ENCODE data around the gene KIAA1958.

KIAA1958 gene

GRCh38 chr9:112696461-112696860, 209.8 kb downstream of the KIAA1958 start:
- Histone ChIP-seq H3K9ac (ENCODE audit: low read depth, low read length) (no peak overlapping the region), H3K36me3 (ENCODE audit: control insufficient read depth, insufficient read depth, low read length) (peaks cover 44% of the 10 kb centered on the region), H3K9me3 (ENCODE audit: control insufficient read depth, insufficient read depth, low read length) (no peaks in the 10 kb centered on the region), H3K27me3 (ENCODE audit: control insufficient read depth, insufficient read depth, low read length) (no peaks in the 10 kb centered on the region), H3K27ac (ENCODE audit: low read depth, low read length) (no peak overlapping the region), H3K4me3 (ENCODE audit: low read depth, low read length) (no peak overlapping the region), H3K4me1 (ENCODE audit: control insufficient read depth, insufficient read depth, low read length) (no peaks in the 10 kb centered on the region)

- Histone ChIP-seq H3K27me3 (ENCODE audit: control insufficient read depth, insufficient read depth, low read length) (no peaks in the 10 kb centered on the region), H3K27ac (ENCODE audit: low read depth, low read length) (no peak overlapping the region), H3K9me3 (ENCODE audit: control insufficient read depth, insufficient read depth, low read length) (no peaks in the 10 kb centered on the region), H3K9ac (ENCODE audit: low read depth, low read length) (no peak overlapping the region), H3K4me1 (ENCODE audit: control insufficient read depth, insufficient read depth, low read length) (no peaks in the 10 kb centered on the region), H3K4me3 (ENCODE audit: low read depth, low read length) (no peak overlapping the region), H3K36me3 (ENCODE audit: control insufficient read depth, insufficient read depth, low read length) (peaks cover 41% of the 10 kb centered on the region)
These were observed 212.6 kb downstream of the KIAA1958 start for GRCh38 chr9:112699230-112699629.

GRCh38 chr9:112700085-112700484, 213.5 kb downstream of the KIAA1958 start:
- no peaks in the 10 kb centered on the region for H3K27me3 ChIP-seq (ENCODE audit: control insufficient read depth, insufficient read depth, low read length)
- no peaks in the 10 kb centered on the region for H3K9me3 ChIP-seq (ENCODE audit: control insufficient read depth, insufficient read depth, low read length)
- no peak overlapping the region for H3K4me3 ChIP-seq (ENCODE audit: low read depth, low read length)
- no peaks in the 10 kb centered on the region for H3K4me1 ChIP-seq (ENCODE audit: control insufficient read depth, insufficient read depth, low read length)
- peaks cover 41% of the 10 kb centered on the region for H3K36me3 ChIP-seq (ENCODE audit: control insufficient read depth, insufficient read depth, low read length)
- H3K9ac ChIP-seq (ENCODE audit: low read depth, low read length) = no peak overlapping the region
- no peak overlapping the region for H3K27ac ChIP-seq (ENCODE audit: low read depth, low read length)

GRCh38 chr9:112703304-112703703, 216.7 kb downstream of the KIAA1958 start:
- Histone ChIP-seq H3K9me3 (ENCODE audit: control insufficient read depth, insufficient read depth, low read length) (no peaks in the 10 kb centered on the region), H3K27ac (ENCODE audit: low read depth, low read length) (no peak overlapping the region), H3K4me1 (ENCODE audit: control insufficient read depth, insufficient read depth, low read length) (no peaks in the 10 kb centered on the region), H3K9ac (ENCODE audit: low read depth, low read length) (no peak overlapping the region), H3K27me3 (ENCODE audit: control insufficient read depth, insufficient read depth, low read length) (no peaks in the 10 kb centered on the region), H3K36me3 (ENCODE audit: control insufficient read depth, insufficient read depth, low read length) (peaks cover 29% of the 10 kb centered on the region), H3K4me3 (ENCODE audit: low read depth, low read length) (no peak overlapping the region)

GRCh38 chr9:112705768-112706427, 219.3 kb downstream of the KIAA1958 start:
- Histone ChIP-seq H3K27me3 (ENCODE audit: control insufficient read depth, insufficient read depth, low read length) (no peaks in the 10 kb centered on the region), H3K9ac (ENCODE audit: low read depth, low read length) (no peak overlapping the region), H3K9me3 (ENCODE audit: control insufficient read depth, insufficient read depth, low read length) (no peaks in the 10 kb centered on the region), H3K27ac (ENCODE audit: low read depth, low read length) (no peak overlapping the region), H3K4me3 (ENCODE audit: low read depth, low read length) (no peak overlapping the region), H3K4me1 (ENCODE audit: control insufficient read depth, insufficient read depth, low read length) (no peaks in the 10 kb centered on the region), H3K36me3 (ENCODE audit: control insufficient read depth, insufficient read depth, low read length) (peaks cover 26% of the 10 kb centered on the region)

GRCh38 chr9:112711050-112711689, 224.5 kb downstream of the KIAA1958 start:
- Histone ChIP-seq H3K27ac (ENCODE audit: low read depth, low read length) (no peak overlapping the region), H3K9me3 (ENCODE audit: control insufficient read depth, insufficient read depth, low read length) (no peaks in the 10 kb centered on the region), H3K36me3 (ENCODE audit: control insufficient read depth, insufficient read depth, low read length) (peaks cover 25% of the 10 kb centered on the region)

GRCh38 chr9:112712678-112713077, 226.1 kb downstream of the KIAA1958 start:
- H3K4me3 ChIP-seq (ENCODE audit: low read depth, low read length) = no peak overlapping the region
- peaks cover 25% of the 10 kb centered on the region for H3K36me3 ChIP-seq (ENCODE audit: control insufficient read depth, insufficient read depth, low read length)
- H3K27me3 ChIP-seq (ENCODE audit: control insufficient read depth, insufficient read depth, low read length) = no peaks in the 10 kb centered on the region
- no peak overlapping the region for H3K27ac ChIP-seq (ENCODE audit: low read depth, low read length)
- no peaks in the 10 kb centered on the region for H3K9me3 ChIP-seq (ENCODE audit: control insufficient read depth, insufficient read depth, low read length)
- no peak overlapping the region for H3K9ac ChIP-seq (ENCODE audit: low read depth, low read length)
- no peaks in the 10 kb centered on the region for H3K4me1 ChIP-seq (ENCODE audit: control insufficient read depth, insufficient read depth, low read length)

More at GRCh38 chr9:112711050-112711689, 224.5 kb downstream of the KIAA1958 start:
- no peaks in the 10 kb centered on the region for H3K4me1 ChIP-seq (ENCODE audit: control insufficient read depth, insufficient read depth, low read length)
- no peaks in the 10 kb centered on the region for H3K27me3 ChIP-seq (ENCODE audit: control insufficient read depth, insufficient read depth, low read length)
- no peak overlapping the region for H3K4me3 ChIP-seq (ENCODE audit: low read depth, low read length)
- no peak overlapping the region for H3K9ac ChIP-seq (ENCODE audit: low read depth, low read length)

GRCh38 chr9:112717661-112718331, 231.2 kb downstream of the KIAA1958 start, which contains the start of gene INIP:
TSS of gene INIP (minus strand) at chr9:112718117. CDS start at chr9:112716485, 1,632 bp downstream.
- Histone ChIP-seq H3K36me3 (ENCODE audit: control insufficient read depth, insufficient read depth, low read length) (peaks cover 13% of the 10 kb centered on the region), H3K27me3 (ENCODE audit: control insufficient read depth, insufficient read depth, low read length) (no peaks in the 10 kb centered on the region), H3K27ac (ENCODE audit: low read depth, low read length) (peak within 1 kb of the TSS; percentile 87), H3K4me1 (ENCODE audit: control insufficient read depth, insufficient read depth, low read length) (no peaks in the 10 kb centered on the region), H3K9ac (ENCODE audit: low read depth, low read length) (peak within 1 kb of the TSS; percentile 81), H3K9me3 (ENCODE audit: control insufficient read depth, insufficient read depth, low read length) (no peaks in the 10 kb centered on the region), H3K4me3 (ENCODE audit: low read depth, low read length) (peak within 1 kb of the TSS; percentile 95)
